GM12891 (cell line): ENCODE measurements around the gene SELENOT.

ENCODE experiments used
- POLR2A ChIP-seq: IDR thresholded peaks from 2 replicates; pipeline ENCODE4 v1.6.1; 2011; ENCODE audit warnings: low read depth, low read length, control low read depth
- POLR2AphosphoS5 ChIP-seq: IDR thresholded peaks from 2 replicates; pipeline ENCODE4 v1.6.1; 2011; ENCODE audit warnings: low read depth, low read length, control low read depth

GRCh38 chr3:150662410-150663200 lies 59.5 kb downstream of the SELENOT start:
- no peak for TF ChIP-seq POLR2A
- TF ChIP-seq POLR2AphosphoS5, result no peak
